Measurements from ENCODE around the gene COL18A1. TPM values are rescaled to one million over a fixed set of nuclear protein-coding genes. Genes with fewer than 3 reads are reported as not detected.

COL18A1 gene
- total RNA-seq, 4 donors from 2014 or later: 97.7 to 173 (median 110) TPM

DNA sequence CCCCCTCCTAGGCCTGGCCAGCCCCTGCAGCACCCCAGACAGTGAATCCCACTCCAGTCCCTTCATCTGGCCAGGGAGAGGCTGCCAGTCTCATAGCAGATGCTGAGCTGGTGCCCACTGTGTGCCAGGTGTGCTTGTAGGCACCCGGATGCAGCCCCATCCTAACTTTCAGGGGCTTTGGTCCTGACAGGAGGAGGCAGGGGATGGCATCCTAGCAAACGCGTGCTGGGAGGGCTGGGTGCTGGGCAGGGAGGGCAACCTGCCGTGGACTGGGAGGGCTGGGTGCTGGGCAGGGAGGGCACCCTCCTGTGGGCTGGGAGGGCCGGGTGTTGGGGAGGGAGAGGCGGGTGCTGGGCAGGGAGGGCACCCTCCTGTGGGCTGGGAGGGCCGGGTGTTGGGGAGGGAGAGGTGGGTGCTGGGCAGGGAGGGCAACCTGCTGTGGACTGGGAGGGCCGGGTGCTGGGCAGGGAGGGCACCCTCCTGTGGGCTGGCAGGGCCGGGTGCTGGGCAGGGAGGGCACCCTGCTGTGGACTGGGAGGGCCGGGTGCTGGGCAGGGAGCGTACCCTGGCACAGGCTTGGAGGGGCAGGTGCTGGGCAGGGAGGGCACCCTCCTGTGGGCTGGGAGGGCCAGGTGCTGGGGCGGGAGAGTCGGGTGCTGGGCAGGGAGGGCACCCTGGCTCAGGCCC lies 102.0 kb downstream of the COL18A1 start:
- TF ChIP-seq, protein P1, sequence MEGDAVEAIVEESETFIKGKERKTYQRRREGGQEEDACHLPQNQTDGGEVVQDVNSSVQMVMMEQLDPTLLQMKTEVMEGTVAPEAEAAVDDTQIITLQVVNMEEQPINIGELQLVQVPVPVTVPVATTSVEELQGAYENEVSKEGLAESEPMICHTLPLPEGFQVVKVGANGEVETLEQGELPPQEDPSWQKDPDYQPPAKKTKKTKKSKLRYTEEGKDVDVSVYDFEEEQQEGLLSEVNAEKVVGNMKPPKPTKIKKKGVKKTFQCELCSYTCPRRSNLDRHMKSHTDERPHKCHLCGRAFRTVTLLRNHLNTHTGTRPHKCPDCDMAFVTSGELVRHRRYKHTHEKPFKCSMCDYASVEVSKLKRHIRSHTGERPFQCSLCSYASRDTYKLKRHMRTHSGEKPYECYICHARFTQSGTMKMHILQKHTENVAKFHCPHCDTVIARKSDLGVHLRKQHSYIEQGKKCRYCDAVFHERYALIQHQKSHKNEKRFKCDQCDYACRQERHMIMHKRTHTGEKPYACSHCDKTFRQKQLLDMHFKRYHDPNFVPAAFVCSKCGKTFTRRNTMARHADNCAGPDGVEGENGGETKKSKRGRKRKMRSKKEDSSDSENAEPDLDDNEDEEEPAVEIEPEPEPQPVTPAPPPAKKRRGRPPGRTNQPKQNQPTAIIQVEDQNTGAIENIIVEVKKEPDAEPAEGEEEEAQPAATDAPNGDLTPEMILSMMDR (IDR thresholded peaks at IDR 0.05): no peak
- no peak for TF ChIP-seq POLR2A (IDR thresholded peaks at IDR 0.05; ENCODE audit: low read depth)
- no peak for TF ChIP-seq POLR2AphosphoS5 (IDR thresholded peaks at IDR 0.05)
- no peak for TF ChIP-seq EP300 (IDR thresholded peaks at IDR 0.05)
- H3K27ac ChIP-seq (replicated peaks in 1 of 4): no peak overlapping the region
- H3K9me3 ChIP-seq: no peaks in the 10 kb centered on the region
- H3K4me3 ChIP-seq: no peak overlapping the region
- H3K4me1 ChIP-seq: no peaks in the 10 kb centered on the region
- intact Hi-C loops (cut with DNase I): no loop called here
- H3K27me3 ChIP-seq: peaks cover 0 to 3% (median 0%) of the 10 kb centered on the region in 4 donors
- WGBS: 81% methylated on average over 10 of the region's 13 CpGs
- H3K36me3 ChIP-seq: peaks cover 0 to 66% (median 43%) of the 10 kb centered on the region in 4 donors
- DNase-seq (ENCODE audit: extremely low spot score): no peak

DNA sequence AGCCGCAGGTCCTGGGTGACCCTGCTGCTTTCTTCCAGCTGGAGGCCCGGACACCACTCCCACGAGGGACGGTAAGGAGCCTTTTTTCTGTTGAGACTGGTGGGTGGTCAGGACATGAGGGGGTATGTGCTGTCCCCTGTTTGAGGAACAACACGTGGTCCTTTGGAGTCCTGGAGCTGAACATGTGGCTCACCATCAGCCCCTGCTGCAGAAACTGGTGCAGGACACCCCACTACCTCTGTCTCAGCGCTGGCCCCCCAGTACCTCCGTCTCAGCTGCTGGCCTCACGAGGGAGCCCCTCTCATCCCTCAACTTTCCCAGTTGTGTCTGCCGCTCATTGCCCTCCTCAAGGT lies 102.5 kb downstream of the COL18A1 start:
- DNase-seq (ENCODE audit: extremely low spot score): no peak
- Histone ChIP-seq H3K9me3 (no peaks in the 10 kb centered on the region), H3K27me3 (peaks cover 0 to 3% (median 0%) of the 10 kb centered on the region in 4 donors), H3K4me3 (no peak overlapping the region), H3K27ac (replicated peaks in 1 of 4) (no peak overlapping the region), H3K36me3 (peaks cover 0 to 70% (median 48%) of the 10 kb centered on the region in 4 donors), H3K4me1 (no peaks in the 10 kb centered on the region)
- WGBS: 86% methylated on average over 6 of the region's 9 CpGs
- TF ChIP-seq EP300 (IDR thresholded peaks at IDR 0.05) (no peak), POLR2A (IDR thresholded peaks at IDR 0.05; ENCODE audit: low read depth) (no peak), POLR2AphosphoS5 (IDR thresholded peaks at IDR 0.05) (no peak)
- TF ChIP-seq, protein P1 (IDR thresholded peaks at IDR 0.05): no peak
- intact Hi-C loops (cut with DNase I): no loop called here

DNA sequence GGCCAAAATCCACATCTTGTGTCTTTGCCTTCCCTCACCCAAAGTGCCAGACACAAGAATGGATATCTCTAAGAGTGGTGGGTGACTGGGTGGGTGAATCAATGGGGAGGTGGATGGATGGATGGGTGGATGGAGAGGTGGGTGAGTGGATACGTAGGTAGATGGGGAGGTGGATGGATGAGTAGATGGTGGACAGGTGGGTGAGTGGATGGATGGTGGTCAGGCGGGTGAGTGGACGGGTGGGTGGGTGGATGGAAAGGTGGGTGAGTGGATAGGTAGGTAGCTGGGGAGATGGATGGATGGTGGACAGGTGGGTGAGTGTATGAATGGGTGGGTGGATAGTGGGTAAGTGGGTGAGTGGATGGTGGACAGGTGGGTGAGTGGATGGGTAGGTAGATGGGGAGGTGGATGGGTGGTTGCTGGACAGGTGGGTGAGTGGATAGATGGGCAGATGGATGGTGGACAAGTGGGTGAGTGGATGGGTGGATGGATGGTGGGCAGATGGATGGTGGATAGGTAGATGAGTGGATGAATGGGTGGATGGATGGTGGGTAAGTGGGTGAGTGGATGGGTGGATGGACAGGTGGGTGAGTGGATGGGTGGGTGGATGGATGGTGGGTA lies 103.0 kb downstream of the COL18A1 start:
- no peak overlapping the region for H3K27ac ChIP-seq (replicated peaks in 1 of 4)
- intact Hi-C loops (cut with DNase I): no loop called here
- no peak overlapping the region for H3K4me3 ChIP-seq
- TF ChIP-seq POLR2AphosphoS5 (IDR thresholded peaks at IDR 0.05): no peak
- no peak for TF ChIP-seq POLR2A (IDR thresholded peaks at IDR 0.05; ENCODE audit: low read depth)
- TF ChIP-seq, protein P1 (IDR thresholded peaks at IDR 0.05): no peak
- TF ChIP-seq EP300 (IDR thresholded peaks at IDR 0.05): no peak
- no peaks in the 10 kb centered on the region for H3K4me1 ChIP-seq
- WGBS: 97% methylated on average over 3 of the region's 3 CpGs
- no peak for DNase-seq (ENCODE audit: extremely low spot score)
- H3K36me3 ChIP-seq: peaks cover 0 to 75% (median 50%) of the 10 kb centered on the region in 4 donors
- H3K9me3 ChIP-seq: no peaks in the 10 kb centered on the region
- H3K27me3 ChIP-seq: peaks cover 0 to 3% (median 0%) of the 10 kb centered on the region in 4 donors

DNA sequence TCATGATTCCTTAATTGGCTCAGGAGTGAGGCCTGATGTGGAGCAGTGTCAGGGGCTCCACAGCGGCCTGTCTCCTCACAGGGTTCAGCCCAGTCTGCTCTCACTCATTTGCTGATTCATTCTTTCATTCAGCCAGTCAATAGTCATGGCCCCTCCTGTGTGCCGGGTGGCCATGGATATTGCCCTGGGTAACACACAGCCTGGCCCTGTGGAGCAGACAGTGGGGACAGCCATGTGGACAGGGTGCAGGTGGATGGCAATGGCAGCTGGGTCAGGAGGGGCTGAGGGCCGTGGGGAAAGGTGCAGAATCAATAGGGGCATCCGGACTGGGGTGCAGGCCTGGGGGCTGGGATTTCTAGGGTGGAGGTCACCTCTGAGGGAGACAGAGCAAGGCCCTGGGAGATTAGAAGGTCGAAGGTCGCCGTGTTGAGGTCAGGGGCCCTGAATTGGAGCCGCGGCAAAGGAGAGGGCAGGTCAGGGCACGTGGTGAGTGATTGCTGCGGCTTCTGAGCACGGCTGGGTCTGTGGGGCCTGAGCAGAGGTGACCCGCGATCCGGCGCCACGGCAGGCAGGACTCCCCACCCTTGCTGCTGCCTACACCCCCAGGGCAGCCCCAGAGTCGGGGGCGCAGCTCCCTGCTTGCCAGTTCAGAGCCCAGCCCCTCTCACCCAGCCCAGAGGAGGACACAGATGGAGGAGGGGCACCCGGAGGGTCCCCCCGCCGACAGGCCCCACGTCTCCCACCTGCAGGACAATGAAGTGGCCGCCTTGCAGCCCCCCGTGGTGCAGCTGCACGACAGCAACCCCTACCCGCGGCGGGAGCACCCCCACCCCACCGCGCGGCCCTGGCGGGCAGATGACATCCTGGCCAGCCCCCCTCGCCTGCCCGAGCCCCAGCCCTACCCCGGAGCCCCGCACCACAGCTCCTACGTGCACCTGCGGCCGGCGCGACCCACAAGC lies 103.9 kb downstream of the COL18A1 start:
- no peak for DNase-seq (ENCODE audit: extremely low spot score)
- H3K36me3 ChIP-seq: peaks cover 0 to 80% (median 52%) of the 10 kb centered on the region in 4 donors
- H3K4me3 ChIP-seq: no peak overlapping the region
- peaks cover 0 to 3% (median 0%) of the 10 kb centered on the region in 4 donors for H3K27me3 ChIP-seq
- WGBS: 74% methylated on average over 11 of the region's 42 CpGs
- intact Hi-C loops (cut with DNase I): no loop called here
- no peak for TF ChIP-seq POLR2AphosphoS5 (IDR thresholded peaks at IDR 0.05)
- no peak for TF ChIP-seq EP300 (IDR thresholded peaks at IDR 0.05)
- TF ChIP-seq POLR2A (IDR thresholded peaks at IDR 0.05; ENCODE audit: low read depth): no peak
- TF ChIP-seq, protein P1 (IDR thresholded peaks at IDR 0.05): no peak
- no peak overlapping the region for H3K27ac ChIP-seq (replicated peaks in 1 of 4)
- H3K9me3 ChIP-seq: no peaks in the 10 kb centered on the region
- H3K4me1 ChIP-seq: no peaks in the 10 kb centered on the region
